OCI-LY3 (cell line): ENCODE results near the gene OVAAL.

Experiments
- H2AFZ ChIP-seq: fragments of 200-600, 300-600 bp; shearing (Covaris generic); 2 replicates; pipeline ENCODE4 v1.6.0; 2014; ENCODE audit warnings: antibody characterized with exemption, low read depth, low read length
- H3K27ac ChIP-seq: fragments of 200-600, 300-600 bp; sonication (generic); 2 replicates; pipeline ENCODE4 v1.5.1; 2014; ENCODE audit warnings: mild to moderate bottlenecking, low read length, moderate library complexity, mixed read lengths
- H3K27me3 ChIP-seq: fragments of 200-600, 300-600 bp; sonication (generic); 2 replicates; pipeline ENCODE4 v1.6.1; 2014; ENCODE audit warnings: low read depth, low read length, mixed read lengths
- H3K36me3 ChIP-seq: fragments of 200-600, 300-600 bp; sonication (generic); replicated peaks from 2 replicates; pipeline ENCODE3; 2014; ENCODE audit warnings: low read depth, low read length, mixed read lengths
- H3K4me1 ChIP-seq: fragments of 300-600, 200-600 bp; sonication (generic); 2 replicates; pipeline ENCODE4 v1.6.1; 2014; ENCODE audit warnings: low read length, mixed read lengths
- H3K4me2 ChIP-seq: fragments of 200-600, 300-600 bp; sonication (generic); 2 replicates; pipeline ENCODE4 v1.6.1; 2014; ENCODE audit warnings: low read length, mixed read lengths
- H3K4me3 ChIP-seq: fragments of 300-600, 200-600 bp; sonication (generic); 2 replicates; pipeline ENCODE4 v1.5.1; 2014; ENCODE audit warnings: antibody characterized with exemption, mild to moderate bottlenecking, low read length, moderate library complexity
- H3K79me2 ChIP-seq: fragments of 300-600, 200-600 bp; shearing (Covaris generic); 2 replicates; pipeline ENCODE4 v1.6.1; 2014; ENCODE audit warnings: mild to moderate bottlenecking, low read length, mixed read lengths
- H3K9ac ChIP-seq: fragments of 300-600, 200-600 bp; shearing (Covaris generic); 2 replicates; pipeline ENCODE4 v1.6.0; 2014; ENCODE audit warnings: mild to moderate bottlenecking, low read length, moderate library complexity
- H3K9me3 ChIP-seq: fragments of 200-600, 300-600 bp; shearing (Covaris generic); 2 replicates; pipeline ENCODE4 v1.6.1; 2014; ENCODE audit warnings: low read length, mixed read lengths; ENCODE audit not compliant: insufficient read depth
- H4K20me1 ChIP-seq: fragments of 200-600, 300-600 bp; sonication (generic); 2 replicates; pipeline ENCODE4 v1.6.1; 2016; ENCODE audit warnings: low read length, mixed read lengths; ENCODE audit not compliant: insufficient read depth
- EZH2phosphoT487 ChIP-seq: fragments of 200-600 bp; shearing (Covaris generic); IDR thresholded peaks from 2 replicates; pipeline ENCODE4 v1.6.1; 2018; ENCODE audit warnings: antibody characterized with exemption, mixed run types, low read depth
- TF ChIP-seq, protein P1 (sequence below): fragments of 200-600, 300-600 bp; sonication (generic); IDR thresholded peaks from 2 replicates; pipeline ENCODE4 v1.5.1; 2014; ENCODE audit warnings: antibody characterized with exemption, low read length, low read depth

OVAAL gene

GRCh38 chr1:180609643-180610555, 51.1 kb downstream of the OVAAL start:
- Histone ChIP-seq H4K20me1 (no peaks in the 10 kb centered on the region), H3K79me2 (no peaks in the 10 kb centered on the region), H2AFZ (peak overlapping the region; percentile 68), H3K27ac (no peak overlapping the region), H3K27me3 (no peaks in the 10 kb centered on the region), H3K4me2 (no peak overlapping the region), H3K4me3 (no peak overlapping the region), H3K9me3 (no peaks in the 10 kb centered on the region), H3K4me1 (no peaks in the 10 kb centered on the region), H3K36me3 (no peaks in the 10 kb centered on the region), H3K9ac (no peak overlapping the region)
- TF ChIP-seq, protein P1, sequence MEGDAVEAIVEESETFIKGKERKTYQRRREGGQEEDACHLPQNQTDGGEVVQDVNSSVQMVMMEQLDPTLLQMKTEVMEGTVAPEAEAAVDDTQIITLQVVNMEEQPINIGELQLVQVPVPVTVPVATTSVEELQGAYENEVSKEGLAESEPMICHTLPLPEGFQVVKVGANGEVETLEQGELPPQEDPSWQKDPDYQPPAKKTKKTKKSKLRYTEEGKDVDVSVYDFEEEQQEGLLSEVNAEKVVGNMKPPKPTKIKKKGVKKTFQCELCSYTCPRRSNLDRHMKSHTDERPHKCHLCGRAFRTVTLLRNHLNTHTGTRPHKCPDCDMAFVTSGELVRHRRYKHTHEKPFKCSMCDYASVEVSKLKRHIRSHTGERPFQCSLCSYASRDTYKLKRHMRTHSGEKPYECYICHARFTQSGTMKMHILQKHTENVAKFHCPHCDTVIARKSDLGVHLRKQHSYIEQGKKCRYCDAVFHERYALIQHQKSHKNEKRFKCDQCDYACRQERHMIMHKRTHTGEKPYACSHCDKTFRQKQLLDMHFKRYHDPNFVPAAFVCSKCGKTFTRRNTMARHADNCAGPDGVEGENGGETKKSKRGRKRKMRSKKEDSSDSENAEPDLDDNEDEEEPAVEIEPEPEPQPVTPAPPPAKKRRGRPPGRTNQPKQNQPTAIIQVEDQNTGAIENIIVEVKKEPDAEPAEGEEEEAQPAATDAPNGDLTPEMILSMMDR: no peak
- TF ChIP-seq EZH2phosphoT487: no peak

DNA sequence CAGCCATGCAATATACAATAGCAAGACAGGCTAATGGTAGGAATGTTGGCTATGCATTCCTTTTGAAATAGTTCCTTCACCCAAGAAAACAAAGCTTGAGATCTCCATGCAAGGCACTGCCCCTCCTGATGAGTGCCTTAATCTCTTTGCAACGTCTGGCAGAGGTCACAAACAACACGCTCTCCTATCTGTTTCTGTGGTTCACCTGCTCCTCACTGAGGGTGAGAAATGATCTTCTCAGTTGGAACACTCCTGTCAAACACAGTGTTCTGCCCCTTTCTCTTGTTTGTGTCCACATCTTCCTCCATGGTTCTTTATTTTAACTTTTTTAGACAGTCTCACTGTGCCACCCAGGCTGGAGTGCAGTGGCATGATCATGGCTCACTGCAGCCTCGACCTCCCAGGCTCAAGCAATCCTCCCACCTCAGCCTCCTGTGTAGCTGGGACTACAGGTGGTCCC, 51.8 kb downstream of the OVAAL start:
- Histone ChIP-seq H3K27ac (no peak overlapping the region), H4K20me1 (no peaks in the 10 kb centered on the region), H3K4me2 (no peak overlapping the region), H3K4me1 (no peaks in the 10 kb centered on the region), H3K9ac (no peak overlapping the region), H3K4me3 (no peak overlapping the region), H3K27me3 (no peaks in the 10 kb centered on the region), H3K79me2 (no peaks in the 10 kb centered on the region), H3K9me3 (no peaks in the 10 kb centered on the region), H2AFZ (no peak overlapping the region), H3K36me3 (no peaks in the 10 kb centered on the region)
- TF ChIP-seq EZH2phosphoT487: no peak
- TF ChIP-seq, protein P1: no peak

DNA sequence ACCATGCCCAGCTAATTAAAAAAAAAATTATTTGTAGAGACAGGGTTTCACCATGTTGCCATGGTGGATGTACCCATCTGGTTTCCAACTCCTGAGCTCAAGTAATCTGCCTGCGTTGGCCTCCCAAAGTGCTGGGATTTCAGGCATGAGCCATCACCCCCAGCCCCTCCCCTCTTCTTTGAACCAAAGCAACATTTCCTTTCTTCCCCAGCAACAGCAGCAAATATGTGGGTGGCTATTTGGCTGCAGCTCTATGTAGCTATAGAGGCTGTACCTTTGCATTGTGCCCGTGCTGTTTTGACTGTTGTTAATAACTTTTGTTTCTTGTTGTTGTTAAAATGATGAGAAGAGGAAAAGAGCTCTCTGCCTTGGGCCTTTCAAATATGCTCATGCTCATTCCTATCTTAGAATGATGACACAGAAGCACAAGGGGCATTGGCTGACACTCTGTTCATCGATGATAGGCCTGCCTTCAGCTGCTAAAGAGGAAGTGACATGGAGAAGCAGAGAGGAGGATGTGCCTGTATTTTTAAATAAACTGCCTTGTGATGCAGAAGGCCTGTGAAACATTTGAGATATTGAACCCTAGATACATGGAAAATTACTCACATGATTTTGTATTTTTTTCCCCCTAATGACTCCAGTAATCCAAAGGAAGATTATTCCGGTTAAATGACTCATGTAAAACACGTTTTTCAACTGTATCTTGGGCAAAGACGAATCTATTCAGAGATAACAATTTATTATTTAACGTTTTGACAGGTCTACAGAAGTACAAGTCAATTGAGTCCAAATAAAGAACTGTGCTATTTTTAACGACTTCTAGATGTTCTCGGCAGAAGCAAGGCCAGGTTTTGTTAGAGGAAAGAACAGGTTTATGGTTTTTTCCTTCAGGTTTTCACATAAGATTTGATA, 52.5 kb downstream of the OVAAL start:
- Histone ChIP-seq H3K79me2 (no peaks in the 10 kb centered on the region), H3K4me1 (no peaks in the 10 kb centered on the region), H3K4me2 (no peak overlapping the region), H3K4me3 (no peak overlapping the region), H4K20me1 (no peaks in the 10 kb centered on the region), H3K36me3 (no peaks in the 10 kb centered on the region), H3K9ac (no peak overlapping the region), H2AFZ (peak overlapping the region; percentile 15; the same call in 1 of the 2 replicates), H3K27me3 (no peaks in the 10 kb centered on the region), H3K27ac (no peak overlapping the region), H3K9me3 (no peaks in the 10 kb centered on the region)
- TF ChIP-seq EZH2phosphoT487: no peak
- TF ChIP-seq, protein P1: no peak

DNA sequence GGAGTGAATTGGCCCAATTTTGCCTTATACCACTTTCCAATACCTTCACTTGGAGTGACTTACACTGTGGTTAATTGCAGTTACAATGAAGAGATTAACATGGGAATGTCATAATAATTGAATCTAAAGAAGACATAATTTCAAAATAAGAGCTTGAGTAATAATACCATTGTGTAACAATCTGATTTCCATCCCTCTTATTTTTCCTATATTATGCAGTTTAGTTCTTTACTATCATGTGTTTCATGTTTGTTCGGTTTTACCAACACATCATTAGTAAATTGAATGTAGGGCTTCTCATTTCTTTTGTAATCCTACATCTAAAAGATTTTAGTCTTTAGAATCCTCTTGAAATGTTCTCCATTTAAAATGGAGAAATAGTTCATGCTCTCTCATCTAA, 53.9 kb downstream of the OVAAL start:
- Histone ChIP-seq H3K36me3 (no peaks in the 10 kb centered on the region), H2AFZ (no peak overlapping the region), H3K79me2 (no peaks in the 10 kb centered on the region), H3K4me1 (no peaks in the 10 kb centered on the region), H3K4me3 (no peak overlapping the region), H3K9me3 (no peaks in the 10 kb centered on the region), H3K9ac (no peak overlapping the region), H4K20me1 (no peaks in the 10 kb centered on the region), H3K27me3 (no peaks in the 10 kb centered on the region), H3K4me2 (no peak overlapping the region), H3K27ac (no peak overlapping the region)
- TF ChIP-seq, protein P1: no peak
- TF ChIP-seq EZH2phosphoT487: no peak
